Liver (tissue), 9 donors: Measurements from ENCODE around the gene UGT1A8. TPM values are rescaled to one million over a fixed set of nuclear protein-coding genes. Genes with fewer than 3 reads are reported as not detected.
A peak's percentile ranks its signal among the peaks of the same experiment; 100 is the strongest.

Experiments used
- DNase-seq: peaks from one replicate; pipeline ENCODE4 v3.0.0-alpha.2; 2017; ENCODE audit warnings: low spot score
- H3K27ac ChIP-seq, 2 donors: one replicate each; pipeline ENCODE4 v1.7.0; 2013; ENCODE audit warnings: inconsistent platforms in 2 of 2, low read length in 2 of 2, control low read depth in 1 of 2, low read depth in 1 of 2, mild to moderate bottlenecking in 1 of 2
- H3K27me3 ChIP-seq, 4 donors: one replicate each; pipeline versions ENCODE4 v1.6.1 to v1.7.0; 2013; ENCODE audit warnings: low read length in 3 of 4, inconsistent platforms in 1 of 4, mild to moderate bottlenecking in 1 of 4, moderate library complexity in 1 of 4; ENCODE audit not compliant: control insufficient read depth in 4 of 4, insufficient read depth in 4 of 4
- H3K36me3 ChIP-seq, 4 donors: one replicate each; pipeline versions ENCODE4 v1.6.1 to v1.7.0; 2013; ENCODE audit warnings: low read length in 3 of 4, mild to moderate bottlenecking in 3 of 4, low read depth in 1 of 4, moderate library complexity in 1 of 4; ENCODE audit not compliant: control insufficient read depth in 4 of 4, insufficient read depth in 3 of 4
- H3K4me1 ChIP-seq, 4 donors: one replicate each; pipeline versions ENCODE4 v1.6.1 to v1.7.0; 2013; ENCODE audit warnings: low read length in 3 of 4, mild to moderate bottlenecking in 3 of 4, moderate library complexity in 1 of 4; ENCODE audit not compliant: control insufficient read depth in 4 of 4, insufficient read depth in 4 of 4
- H3K4me3 ChIP-seq, 3 donors: one replicate each; pipeline versions ENCODE4 v1.6.1 to v1.7.0; 2013; ENCODE audit warnings: low read length in 3 of 3, control low read depth in 1 of 3, low read depth in 1 of 3, mild to moderate bottlenecking in 1 of 3
- H3K9ac ChIP-seq, 2 donors: one replicate each; pipeline ENCODE4 v1.7.0; 2013; ENCODE audit warnings: low read length in 2 of 2, mild to moderate bottlenecking in 2 of 2, moderate library complexity in 2 of 2, control low read depth in 1 of 2, low read depth in 1 of 2
- H3K9me3 ChIP-seq, 4 donors: one replicate each; pipeline versions ENCODE4 v1.6.1 to v1.7.0; 2013; ENCODE audit warnings: low read length in 3 of 4; ENCODE audit not compliant: control insufficient read depth in 4 of 4
- ATF3 ChIP-seq: IDR thresholded peaks from 2 replicates; pipeline ENCODE4 v1.6.1; 2016; ENCODE audit warnings: antibody characterized with exemption
- EGR1 ChIP-seq, 2 donors: IDR thresholded peaks; 2 replicates each; pipeline ENCODE4 v1.6.1; 2016 to 2018; ENCODE audit warnings: antibody characterized with exemption in 2 of 2, low read depth in 2 of 2
- FOXA1 ChIP-seq: IDR thresholded peaks from 2 replicates; pipeline ENCODE4 v1.6.1; 2016; ENCODE audit warnings: antibody characterized with exemption
- FOXA2 ChIP-seq: IDR thresholded peaks from 2 replicates; pipeline ENCODE4 v1.6.1; 2016; ENCODE audit warnings: antibody characterized with exemption
- GABPA ChIP-seq, 2 donors: IDR thresholded peaks in 1 of 2; conservative IDR thresholded peaks in 1 of 2; 2 replicates each; pipeline ENCODE4 v1.6.1; 2016; ENCODE audit warnings: antibody characterized with exemption in 2 of 2, mild to moderate bottlenecking in 1 of 2, moderate library complexity in 1 of 2
- HNF4A ChIP-seq, 2 donors: conservative IDR thresholded peaks; 2 replicates each; pipeline ENCODE4 v1.6.1; 2016; ENCODE audit warnings: antibody characterized with exemption in 2 of 2, mild to moderate bottlenecking in 2 of 2
- HNF4G ChIP-seq: IDR thresholded peaks from 2 replicates; pipeline ENCODE4 v1.6.1; 2016; ENCODE audit warnings: antibody characterized with exemption
- JUND ChIP-seq, 2 donors: IDR thresholded peaks; 2 replicates each; pipeline ENCODE4 v1.6.1; 2016; ENCODE audit warnings: antibody characterized with exemption in 2 of 2
- NR2F2 ChIP-seq: IDR thresholded peaks from 2 replicates; pipeline ENCODE4 v1.6.1; 2016; ENCODE audit warnings: antibody characterized with exemption
- RAD21 ChIP-seq, 2 donors: IDR thresholded peaks; 2 replicates each; pipeline ENCODE4 v1.6.1; 2016; ENCODE audit warnings: antibody characterized with exemption in 2 of 2, mild to moderate bottlenecking in 2 of 2
- REST ChIP-seq: IDR thresholded peaks from 2 replicates; pipeline ENCODE4 v1.6.1; 2016; ENCODE audit warnings: antibody characterized with exemption, mild to moderate bottlenecking
- RXRA ChIP-seq, 2 donors: IDR thresholded peaks; 2 replicates each; pipeline ENCODE4 v1.6.1; 2017 to 2018; ENCODE audit warnings: antibody characterized with exemption in 2 of 2, mild to moderate bottlenecking in 1 of 2
- SP1 ChIP-seq: IDR thresholded peaks from 2 replicates; pipeline ENCODE4 v1.6.1; 2018; ENCODE audit warnings: antibody characterized with exemption, mild to moderate bottlenecking
- TAF1 ChIP-seq: conservative IDR thresholded peaks from 2 replicates; pipeline ENCODE4 v1.6.1; 2016; ENCODE audit warnings: antibody characterized with exemption, mild to moderate bottlenecking
- YY1 ChIP-seq: IDR thresholded peaks from 2 replicates; pipeline ENCODE4 v1.6.1; 2016; ENCODE audit warnings: antibody characterized with exemption, mild to moderate bottlenecking
- WGBS: extraction: QIAGEN DNeasy Blood & Tissue Kit; methylation state at CpG from one replicate; pipeline ENCODE4 v1.1.7; 2013; 5-methylcytosine and 5-hydroxymethylcytosine counted together
- polyA plus RNA-seq, 2 donors: library from polyadenylated mRNA; stranded (reverse) in 1 of 2; unstranded in 1 of 2; fragments of 200-250 nt in 1 of 2; fragments of >200 nt in 1 of 2; fragmentation: Nextera tagmentation in 1 of 2; extraction: Ambion mirVana in 1 of 2; gene quantifications; one replicate each; pipeline versions ENCODE4 v1.2.1 to v1.2.3, GENCODE V29; 2013 to 2015
- total RNA-seq, 2 donors: library from RNA; depleted of rRNA; stranded (reverse); fragments of >200 nt; gene quantifications; one replicate each; pipeline ENCODE4 v1.2.3, GENCODE V29; 2014
- TF ChIP-seq, protein P1 (sequence below): IDR thresholded peaks from 2 replicates; pipeline ENCODE4 v1.6.1; 2016; ENCODE audit warnings: antibody characterized with exemption
- TF ChIP-seq, protein P2 (sequence below): IDR thresholded peaks from 2 replicates; pipeline ENCODE4 v1.6.1; 2016; ENCODE audit warnings: antibody characterized with exemption
- TF ChIP-seq, protein P3 (sequence below): fragments of 150-350 bp; IDR thresholded peaks from 2 replicates; pipeline ENCODE4 v1.5.1; 2017; ENCODE audit warnings: improper control_type of control experiment, low read depth, low read length; ENCODE audit not compliant: missing input control
- donor health status: healthy.
- donor health status: healthy.
- donor health status: healthy.
- donor health status: healthy.
- donor health status: healthy.

UGT1A8 gene
- total and polyA plus RNA-seq, 4 donors = 0.17 to 0.51 (median 0.48) TPM; not detected in 1

DNA sequence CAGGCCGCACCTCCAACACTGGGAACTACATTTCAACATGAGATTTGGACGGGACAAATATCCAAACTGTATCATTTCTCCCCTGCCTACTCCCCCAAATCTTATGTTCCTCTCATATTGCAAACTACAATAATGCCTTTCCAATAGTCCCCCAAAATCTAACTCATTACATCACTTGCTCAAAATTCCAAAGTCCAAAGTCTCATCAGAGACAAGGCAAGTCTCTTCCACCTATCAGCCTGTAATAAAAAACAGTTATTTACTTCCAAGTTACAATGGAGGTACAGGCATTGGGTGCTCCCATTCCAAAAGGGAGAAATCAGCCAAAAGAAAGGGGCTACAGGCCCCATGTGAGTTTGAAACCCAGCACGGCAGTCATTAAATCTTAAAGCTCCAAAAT, 12.6 kb upstream of the UGT1A8 start:
- Histone ChIP-seq H3K4me1 (peaks cover 0 to 29% (median 20%) of the 10 kb centered on the region in 4 donors), H3K9me3 (no peaks in the 10 kb centered on the region), H3K4me3 (no peak overlapping the region), H3K27me3 (no peaks in the 10 kb centered on the region), H3K27ac (no peak overlapping the region), H3K9ac (no peak overlapping the region), H3K36me3 (no peaks in the 10 kb centered on the region)
- WGBS = 84% methylated on average over 3 of the region's 3 CpGs
- DNase-seq = no peak
- no peak for TF ChIP-seq REST
- peak; percentile 70 to 78 for TF ChIP-seq HNF4A (conservative IDR thresholded peaks at IDR 0.05)

DNA sequence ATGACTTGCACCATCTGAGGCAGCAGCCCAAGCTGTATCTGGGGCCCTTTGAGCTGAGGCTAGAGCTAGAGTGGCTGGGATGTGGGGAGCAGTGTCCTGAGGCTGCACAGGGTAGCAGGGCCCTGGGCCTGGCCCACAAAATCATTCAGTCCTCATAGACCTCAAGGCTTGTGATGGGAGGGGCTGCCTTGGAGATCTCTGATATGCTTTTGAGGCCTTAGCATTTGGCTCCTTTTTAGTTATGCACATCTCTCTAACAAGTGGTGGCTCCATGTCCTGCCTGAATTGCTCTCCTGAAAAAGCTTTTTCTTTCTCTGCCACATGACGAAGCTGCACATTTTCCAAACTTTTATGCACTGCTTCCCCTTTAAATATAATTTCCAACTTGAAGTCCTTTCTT, 11.8 kb upstream of the UGT1A8 start:
- no peak for TF ChIP-seq RAD21 (IDR thresholded peaks at IDR 0.05)
- H3K4me1 ChIP-seq = peaks cover 0 to 29% (median 20%) of the 10 kb centered on the region in 4 donors
- DNase-seq = no peak
- no peaks in the 10 kb centered on the region for H3K36me3 ChIP-seq
- no peak overlapping the region for H3K9ac ChIP-seq
- no peaks in the 10 kb centered on the region for H3K27me3 ChIP-seq
- H3K9me3 ChIP-seq = no peaks in the 10 kb centered on the region
- no peak overlapping the region for H3K27ac ChIP-seq
- WGBS = 100% methylated on average over 1 of the region's 1 CpG
- no peak overlapping the region for H3K4me3 ChIP-seq

DNA sequence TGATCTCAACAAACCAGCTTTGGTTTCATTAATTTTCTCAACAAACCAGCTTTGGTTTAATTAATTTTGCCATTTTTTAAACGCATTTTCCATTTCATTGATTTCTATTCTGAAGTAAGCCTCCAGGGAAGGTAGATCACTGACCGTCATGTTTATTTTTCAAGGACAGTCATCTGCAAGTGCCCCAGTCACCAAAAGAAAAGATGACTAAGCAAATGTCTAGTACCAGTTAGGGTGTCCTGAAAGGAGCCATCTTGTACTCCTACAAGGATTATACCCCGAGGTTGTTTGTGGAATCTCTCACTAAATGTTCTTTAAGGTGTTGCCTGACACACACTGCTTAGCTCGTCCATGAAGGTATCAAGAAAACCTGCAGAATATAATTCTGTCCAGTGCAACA, 6.1 kb upstream of the UGT1A8 start:
- WGBS = 74% methylated on average over 4 of the region's 4 CpGs
- no peak overlapping the region for H3K4me3 ChIP-seq

More for the DNA sequence above, 6.1 kb upstream of the UGT1A8 start:
- Histone ChIP-seq H3K27me3 (no peaks in the 10 kb centered on the region), H3K36me3 (no peaks in the 10 kb centered on the region), H3K9ac (no peak overlapping the region), H3K9me3 (no peaks in the 10 kb centered on the region), H3K27ac (no peak overlapping the region), H3K4me1 (peaks cover 0 to 8% (median 6%) of the 10 kb centered on the region in 4 donors)
- no peak for DNase-seq
- no peak for TF ChIP-seq JUND (IDR thresholded peaks at IDR 0.05)
- TF ChIP-seq YY1 = no peak
- no peak for TF ChIP-seq HNF4G
- no peak for TF ChIP-seq SP1
- no peak for TF ChIP-seq HNF4A (conservative IDR thresholded peaks at IDR 0.05)
- TF ChIP-seq REST = no peak
- TF ChIP-seq, protein P1, sequence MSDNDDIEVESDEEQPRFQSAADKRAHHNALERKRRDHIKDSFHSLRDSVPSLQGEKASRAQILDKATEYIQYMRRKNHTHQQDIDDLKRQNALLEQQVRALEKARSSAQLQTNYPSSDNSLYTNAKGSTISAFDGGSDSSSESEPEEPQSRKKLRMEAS = no peak
- TF ChIP-seq NR2F2 = no peak
- TF ChIP-seq, protein P2, sequence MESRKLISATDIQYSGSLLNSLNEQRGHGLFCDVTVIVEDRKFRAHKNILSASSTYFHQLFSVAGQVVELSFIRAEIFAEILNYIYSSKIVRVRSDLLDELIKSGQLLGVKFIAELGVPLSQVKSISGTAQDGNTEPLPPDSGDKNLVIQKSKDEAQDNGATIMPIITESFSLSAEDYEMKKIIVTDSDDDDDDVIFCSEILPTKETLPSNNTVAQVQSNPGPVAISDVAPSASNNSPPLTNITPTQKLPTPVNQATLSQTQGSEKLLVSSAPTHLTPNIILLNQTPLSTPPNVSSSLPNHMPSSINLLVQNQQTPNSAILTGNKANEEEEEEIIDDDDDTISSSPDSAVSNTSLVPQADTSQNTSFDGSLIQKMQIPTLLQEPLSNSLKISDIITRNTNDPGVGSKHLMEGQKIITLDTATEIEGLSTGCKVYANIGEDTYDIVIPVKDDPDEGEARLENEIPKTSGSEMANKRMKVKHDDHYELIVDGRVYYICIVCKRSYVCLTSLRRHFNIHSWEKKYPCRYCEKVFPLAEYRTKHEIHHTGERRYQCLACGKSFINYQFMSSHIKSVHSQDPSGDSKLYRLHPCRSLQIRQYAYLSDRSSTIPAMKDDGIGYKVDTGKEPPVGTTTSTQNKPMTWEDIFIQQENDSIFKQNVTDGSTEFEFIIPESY = no peak
- TF ChIP-seq TAF1 = no peak
- no peak for TF ChIP-seq RXRA (IDR thresholded peaks at IDR 0.05)
- no peak for TF ChIP-seq EGR1 (IDR thresholded peaks at IDR 0.05; ENCODE audit: low read depth in 2 of 2)
- no peak for TF ChIP-seq FOXA1
- no peak for TF ChIP-seq ATF3
- TF ChIP-seq RAD21 (IDR thresholded peaks at IDR 0.05) = no peak
- no peak for TF ChIP-seq FOXA2
- no peak for TF ChIP-seq GABPA (IDR thresholded peaks at IDR 0.05 in 1 of 2, conservative IDR thresholded peaks at IDR 0.05 in 1 of 2)
- TF ChIP-seq, protein P3, sequence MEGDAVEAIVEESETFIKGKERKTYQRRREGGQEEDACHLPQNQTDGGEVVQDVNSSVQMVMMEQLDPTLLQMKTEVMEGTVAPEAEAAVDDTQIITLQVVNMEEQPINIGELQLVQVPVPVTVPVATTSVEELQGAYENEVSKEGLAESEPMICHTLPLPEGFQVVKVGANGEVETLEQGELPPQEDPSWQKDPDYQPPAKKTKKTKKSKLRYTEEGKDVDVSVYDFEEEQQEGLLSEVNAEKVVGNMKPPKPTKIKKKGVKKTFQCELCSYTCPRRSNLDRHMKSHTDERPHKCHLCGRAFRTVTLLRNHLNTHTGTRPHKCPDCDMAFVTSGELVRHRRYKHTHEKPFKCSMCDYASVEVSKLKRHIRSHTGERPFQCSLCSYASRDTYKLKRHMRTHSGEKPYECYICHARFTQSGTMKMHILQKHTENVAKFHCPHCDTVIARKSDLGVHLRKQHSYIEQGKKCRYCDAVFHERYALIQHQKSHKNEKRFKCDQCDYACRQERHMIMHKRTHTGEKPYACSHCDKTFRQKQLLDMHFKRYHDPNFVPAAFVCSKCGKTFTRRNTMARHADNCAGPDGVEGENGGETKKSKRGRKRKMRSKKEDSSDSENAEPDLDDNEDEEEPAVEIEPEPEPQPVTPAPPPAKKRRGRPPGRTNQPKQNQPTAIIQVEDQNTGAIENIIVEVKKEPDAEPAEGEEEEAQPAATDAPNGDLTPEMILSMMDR = no peak
